Measurements from ENCODE around the gene TMEM131.

The TMEM131 gene

GRCh38 chr2:97743913-97744312 lies 251.8 kb downstream of the TMEM131 start:
- TF ChIP-seq CTCF (conservative IDR thresholded peaks at IDR 0.05) (no peak), ZFX (IDR thresholded peaks at IDR 0.05) (no peak)

GRCh38 chr2:97742381-97742847 lies 253.3 kb downstream of the TMEM131 start:
- TF ChIP-seq CTCF (conservative IDR thresholded peaks at IDR 0.05): no peak
- no peak for TF ChIP-seq ZFX (IDR thresholded peaks at IDR 0.05)
- no peak overlapping the region for H3K27ac ChIP-seq

More at GRCh38 chr2:97743913-97744312, 251.8 kb downstream of the TMEM131 start:
- no peak overlapping the region for H3K27ac ChIP-seq

- no peak overlapping the region for H3K27ac ChIP-seq
- TF ChIP-seq ZFX (IDR thresholded peaks at IDR 0.05) (no peak), CTCF (conservative IDR thresholded peaks at IDR 0.05) (no peak)
These were observed 254.1 kb downstream of the TMEM131 start for GRCh38 chr2:97741686-97742085.

GRCh38 chr2:97741251-97741650 lies 254.5 kb downstream of the TMEM131 start:
- TF ChIP-seq ZFX (IDR thresholded peaks at IDR 0.05) (no peak), CTCF (conservative IDR thresholded peaks at IDR 0.05) (no peak)
- no peak overlapping the region for H3K27ac ChIP-seq

- H3K27ac ChIP-seq: no peak overlapping the region
- TF ChIP-seq CTCF (conservative IDR thresholded peaks at IDR 0.05) (peak; percentile 91), ZFX (IDR thresholded peaks at IDR 0.05) (no peak)
These were observed 255.1 kb downstream of the TMEM131 start for GRCh38 chr2:97740590-97741182.

GRCh38 chr2:97739893-97740245 lies 255.9 kb downstream of the TMEM131 start:
- TF ChIP-seq CTCF (conservative IDR thresholded peaks at IDR 0.05): no peak
- no peak for TF ChIP-seq ZFX (IDR thresholded peaks at IDR 0.05)
- no peak overlapping the region for H3K27ac ChIP-seq

GRCh38 chr2:97739020-97739892 lies 256.5 kb downstream of the TMEM131 start:
- TF ChIP-seq ZFX (IDR thresholded peaks at IDR 0.05): no peak
- no peak for TF ChIP-seq CTCF (conservative IDR thresholded peaks at IDR 0.05)
- no peak overlapping the region for H3K27ac ChIP-seq
